HG03139 (cell line): ENCODE data around the gene LDLRAD4.

Experiments
- ATAC-seq: cut with Tn5 transposase; IDR thresholded peaks from one replicate; pipeline ENCODE4 v1.9.1; 2021; ENCODE audit not compliant: unreplicated experiment

Gene LDLRAD4

GRCh38 chr18:13264091-13265007 lies 45.8 kb downstream of the LDLRAD4 start:
- ATAC-seq: no peak

DNA sequence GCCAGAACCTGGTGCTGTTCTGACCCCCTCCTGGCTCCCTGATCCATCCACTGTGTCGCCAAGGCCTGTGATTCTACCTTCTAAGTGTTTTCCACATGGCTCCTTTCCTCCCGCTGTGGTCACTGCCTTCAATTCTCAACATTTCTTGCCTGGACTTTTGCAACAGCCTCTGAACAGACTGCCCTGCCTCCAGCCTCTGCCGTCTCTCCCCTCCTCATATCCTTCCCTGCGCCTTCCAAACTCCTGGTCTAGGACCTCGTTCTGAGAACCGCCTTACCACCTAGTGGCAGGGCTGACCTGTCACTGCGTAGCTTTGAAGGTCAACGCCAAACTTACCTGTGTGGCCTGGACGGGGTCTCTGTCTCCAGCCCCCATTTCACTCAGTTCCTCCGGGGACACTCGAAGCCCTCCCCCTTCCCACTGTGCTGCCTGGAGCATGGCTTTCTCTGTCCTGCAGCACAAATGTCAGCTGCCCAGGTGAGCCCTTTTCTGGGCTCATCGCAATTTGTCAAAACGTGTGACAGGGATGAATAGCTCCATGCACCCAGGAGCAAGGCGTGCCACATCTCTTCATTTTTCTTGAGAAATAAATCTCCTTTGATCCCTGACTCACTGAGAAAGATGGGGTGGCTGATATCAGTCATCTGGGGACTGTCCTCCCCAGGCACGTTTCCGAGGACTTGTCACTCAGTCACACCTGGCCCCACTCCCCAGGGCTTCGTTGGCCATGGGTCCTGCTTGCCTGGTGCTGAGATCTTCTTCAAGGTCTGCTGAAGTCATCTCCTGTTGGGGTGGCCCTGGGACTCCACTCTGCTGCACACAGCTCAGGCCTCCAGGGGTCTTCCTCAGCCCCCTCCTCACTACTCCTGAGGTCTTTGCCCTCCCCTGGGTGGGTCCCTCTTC lies 46.7 kb downstream of the LDLRAD4 start:
- ATAC-seq: no peak

- ATAC-seq: no peak
These were observed 47.3 kb downstream of the LDLRAD4 start for GRCh38 chr18:13265911-13266217.

GRCh38 chr18:13266218-13267100 lies 47.9 kb downstream of the LDLRAD4 start:
- no peak for ATAC-seq

DNA sequence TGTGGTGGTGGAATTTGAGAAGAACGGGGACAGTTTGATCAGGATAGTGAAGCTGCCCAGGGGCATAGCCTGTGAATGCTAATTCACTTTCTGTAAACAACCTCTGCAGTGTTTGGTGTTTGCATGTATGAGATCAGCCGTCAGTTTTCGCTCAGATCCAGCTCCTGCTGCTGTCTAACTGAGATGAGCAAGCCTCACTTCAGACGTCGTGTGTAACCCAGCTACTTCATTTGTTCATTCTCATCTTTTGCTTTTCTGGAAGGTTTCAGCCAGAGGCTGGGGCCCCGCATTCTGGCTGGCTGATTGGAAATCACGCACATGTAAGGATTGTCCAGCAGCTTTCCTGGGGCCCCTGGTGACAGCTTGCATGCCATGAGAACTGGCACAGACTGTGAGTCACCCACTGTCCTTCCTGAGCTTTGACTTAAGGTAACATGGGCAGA lies 48.9 kb downstream of the LDLRAD4 start:
- no peak for ATAC-seq

- ATAC-seq: no peak
These were observed 49.8 kb downstream of the LDLRAD4 start for GRCh38 chr18:13268158-13269012.

DNA sequence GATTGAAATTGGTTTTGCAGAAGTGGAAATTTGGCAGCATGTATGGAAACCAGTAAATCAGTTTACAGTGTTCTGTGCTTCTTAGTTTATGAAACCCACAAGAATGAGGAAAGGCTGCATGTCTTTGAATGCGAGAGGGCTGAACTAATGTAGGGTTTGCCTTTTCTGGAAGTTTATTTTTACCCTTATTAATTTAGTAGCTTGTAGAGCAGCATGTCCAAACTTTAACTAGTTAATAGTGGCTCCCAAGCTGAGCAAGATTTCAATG lies 50.4 kb downstream of the LDLRAD4 start:
- ATAC-seq: no peak

DNA sequence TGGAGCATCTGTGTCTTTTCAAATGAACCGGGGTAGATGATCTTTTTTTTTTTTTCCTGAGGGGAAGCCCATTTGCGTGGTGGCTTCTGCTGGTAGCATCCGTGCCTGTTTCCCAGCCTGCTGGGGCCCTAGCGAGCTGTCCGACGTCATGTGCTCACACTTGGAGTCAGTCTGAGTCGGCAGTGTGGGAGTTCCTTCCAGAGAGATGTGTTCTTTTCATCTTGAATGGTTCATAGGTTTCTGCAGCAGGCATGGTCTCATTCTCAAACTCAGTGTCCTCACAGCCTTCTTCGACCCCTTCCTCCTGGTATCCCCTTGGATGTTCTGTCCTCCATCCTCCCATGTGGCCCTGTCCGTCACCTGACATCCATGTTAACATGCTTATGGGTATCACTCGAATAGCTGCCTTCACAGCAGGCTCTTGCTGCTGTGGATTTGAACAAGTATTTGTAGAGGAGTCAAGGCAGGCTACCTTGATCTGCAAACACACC lies 51.0 kb downstream of the LDLRAD4 start:
- no peak for ATAC-seq

- ATAC-seq: no peak
These were observed 51.8 kb downstream of the LDLRAD4 start for GRCh38 chr18:13270279-13270855.

DNA sequence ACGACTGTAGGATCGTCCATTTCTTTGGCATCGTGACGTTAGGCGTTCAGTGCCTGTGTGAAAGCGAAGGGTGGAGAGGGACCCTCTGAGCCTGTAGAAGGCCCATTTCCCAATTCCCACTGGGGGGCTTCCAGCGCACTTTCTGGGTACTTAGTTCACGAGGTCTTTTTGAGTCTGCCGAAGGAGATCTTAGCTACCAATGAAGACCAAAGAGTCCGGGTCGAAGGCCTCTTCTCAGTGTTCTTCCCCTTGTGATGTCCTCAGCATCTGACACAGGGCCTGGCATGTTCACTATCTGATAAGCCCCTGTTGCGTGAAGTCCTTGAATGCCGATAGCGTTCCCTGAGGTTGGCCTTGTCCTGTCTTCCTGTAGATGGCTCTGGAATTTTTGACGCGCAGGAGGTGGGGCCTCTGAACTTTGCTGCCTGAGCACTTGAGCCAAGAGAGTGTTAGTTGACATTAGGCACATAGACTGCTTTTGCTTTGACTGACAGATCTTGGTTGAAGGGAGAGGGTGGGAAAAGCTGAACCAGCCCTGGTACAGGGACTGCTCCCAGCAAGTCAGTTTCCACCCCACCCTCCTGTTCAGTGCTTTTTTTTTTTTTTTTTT lies 52.8 kb downstream of the LDLRAD4 start:
- ATAC-seq: no peak

- ATAC-seq: no peak
These were observed 53.9 kb downstream of the LDLRAD4 start for GRCh38 chr18:13272416-13272815.

DNA sequence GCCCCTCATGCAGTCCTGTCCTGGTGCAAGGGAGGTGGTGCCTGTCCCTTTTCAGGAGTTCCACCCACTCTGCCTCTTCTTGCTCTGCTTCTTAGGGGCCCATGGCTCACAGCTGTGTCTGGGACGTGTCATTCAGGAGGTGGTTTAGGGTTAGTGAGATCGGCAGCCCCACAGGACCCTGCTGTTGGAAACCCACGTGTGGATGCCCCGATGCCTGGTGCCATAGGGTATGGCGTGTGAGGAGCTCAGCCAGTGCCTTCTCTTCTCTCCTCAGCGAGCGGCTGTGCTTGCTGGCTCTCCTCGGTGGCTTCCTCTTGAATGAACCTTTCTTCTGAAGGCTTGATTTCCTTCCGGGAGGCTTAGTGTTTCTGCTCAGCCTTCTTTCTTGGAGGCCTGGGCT lies 55.2 kb downstream of the LDLRAD4 start:
- ATAC-seq: no peak

DNA sequence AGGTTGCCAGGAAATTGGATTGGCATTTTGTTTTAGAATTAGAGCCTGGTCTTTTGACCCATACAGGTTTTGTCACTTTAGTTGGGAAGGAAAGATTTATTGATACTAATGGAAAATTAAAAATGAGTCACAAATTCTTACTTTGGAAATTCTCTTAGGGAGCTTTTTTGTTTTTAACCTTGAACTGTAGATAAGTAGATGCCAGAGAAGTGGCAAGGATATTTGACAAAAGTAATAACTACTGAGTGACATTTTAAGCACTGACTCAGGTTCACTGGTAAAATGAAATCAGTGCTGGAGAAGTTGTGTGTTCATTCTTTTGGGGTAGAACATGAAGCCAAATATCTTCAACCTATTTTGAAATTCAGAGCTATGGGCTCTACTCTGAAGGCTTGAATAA lies 56.5 kb downstream of the LDLRAD4 start:
- no peak for ATAC-seq

DNA sequence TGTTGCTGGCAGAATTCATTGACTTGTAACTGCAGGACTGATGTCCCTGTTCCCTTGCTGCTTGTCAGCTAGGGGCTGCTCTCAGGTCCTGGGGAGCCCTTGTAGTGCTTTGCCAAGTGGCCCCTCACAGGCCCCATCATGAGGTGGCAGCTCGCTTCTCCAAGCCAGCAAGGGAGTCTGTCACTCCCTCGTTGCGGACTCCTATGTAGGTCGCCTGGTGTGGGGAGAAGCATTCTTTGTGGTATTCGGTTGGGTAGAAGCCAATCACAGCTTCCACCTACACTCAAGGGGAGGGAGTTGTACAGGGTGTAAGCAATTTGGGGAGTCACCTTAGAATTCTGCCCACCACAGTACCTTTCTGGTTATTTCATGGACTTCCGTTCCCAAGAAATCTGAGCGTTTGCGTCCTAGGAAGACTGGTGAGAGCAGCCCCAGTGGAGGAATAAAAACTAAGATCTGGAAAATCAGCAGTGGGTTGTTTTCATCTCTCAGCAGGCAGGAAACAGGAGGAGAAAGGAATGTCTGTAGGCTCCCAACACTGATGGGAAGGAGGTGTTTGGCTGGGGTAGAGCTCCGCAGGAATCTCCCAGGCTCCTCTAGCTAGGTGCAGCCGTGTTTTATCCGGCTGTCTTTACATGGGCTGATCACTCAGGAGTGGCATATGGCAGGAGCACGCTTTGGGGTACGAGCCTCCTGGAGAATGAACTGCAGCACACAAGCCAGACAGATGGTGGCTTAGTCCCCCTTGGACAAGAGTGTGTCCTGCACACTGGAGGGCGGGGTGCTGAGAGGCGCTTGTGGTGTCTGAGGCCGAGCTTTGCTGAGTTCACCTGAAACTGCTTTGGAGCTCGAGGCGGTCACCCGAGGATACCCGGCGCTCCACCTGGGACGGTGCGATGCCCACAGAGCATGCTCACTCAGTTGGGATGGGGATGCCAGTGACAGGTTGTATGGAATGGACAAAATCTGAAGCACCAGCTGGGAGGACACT lies 58.3 kb downstream of the LDLRAD4 start:
- no peak for ATAC-seq

- no peak for ATAC-seq
These were observed 59.6 kb downstream of the LDLRAD4 start for GRCh38 chr18:13278062-13278630.

DNA sequence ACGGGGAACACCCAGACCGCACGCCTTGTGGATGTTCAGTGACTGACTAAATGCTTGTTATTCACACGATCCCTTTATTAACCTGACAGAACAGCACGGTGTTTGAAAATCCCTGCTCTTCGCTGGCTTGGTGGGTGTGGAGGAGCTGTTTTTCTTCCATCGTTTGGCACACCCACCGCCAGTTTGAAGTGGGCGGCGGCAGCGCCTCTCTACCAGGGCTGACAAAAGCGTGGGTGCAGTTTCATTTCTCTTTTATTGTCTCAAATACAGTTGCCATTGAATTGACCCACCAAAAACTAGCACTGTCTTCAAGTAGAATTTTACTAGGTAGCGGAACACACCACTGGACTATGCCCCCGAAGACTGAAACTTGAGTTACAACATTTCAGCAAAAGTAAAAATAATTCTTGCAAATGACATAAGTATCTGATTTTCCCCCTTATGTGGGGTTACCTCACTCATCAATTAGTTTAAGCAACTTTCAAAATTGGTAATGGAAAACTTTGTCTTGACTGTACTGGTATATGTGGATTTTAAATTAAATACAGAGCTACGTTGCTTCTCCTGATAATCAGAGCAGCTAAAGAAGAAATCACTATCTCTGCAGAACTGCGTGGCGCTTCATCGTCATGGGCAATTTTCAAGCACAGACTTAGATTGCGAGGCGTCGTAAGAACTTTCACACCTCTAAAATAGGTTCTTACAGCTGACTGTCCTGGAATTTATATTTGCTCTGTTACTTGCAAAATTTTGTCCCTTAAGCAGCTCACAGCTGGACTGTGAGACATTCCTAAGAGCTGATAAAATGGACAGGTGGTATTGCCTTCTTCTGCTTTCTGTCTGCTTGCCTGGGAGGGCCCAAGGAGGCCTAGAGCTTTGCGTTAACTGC lies 60.9 kb downstream of the LDLRAD4 start:
- ATAC-seq: no peak
